Hepatocyte (in vitro differentiated cells): ENCODE measurements around the gene PTPRN2. TPM values are rescaled to one million over a fixed set of nuclear protein-coding genes. Genes with fewer than 3 reads are reported as not detected.

ENCODE experiments used
- DNase-seq: peaks from one replicate; pipeline ENCODE4 v3.0.0-alpha.2; 2016; ENCODE audit warnings: low spot score
- H2AFZ ChIP-seq: fragments of 200-600 bp; sonication (generic); 2 replicates; pipeline ENCODE4 v1.6.0; 2016; ENCODE audit warnings: antibody characterized with exemption, mild to moderate bottlenecking
- H3K27ac ChIP-seq: fragments of 200-600 bp; sonication (generic); 2 replicates; pipeline ENCODE4 v1.5.1; 2016; ENCODE audit warnings: mild to moderate bottlenecking
- H3K27me3 ChIP-seq: fragments of 200-600 bp; sonication (generic); 2 replicates; pipeline ENCODE4 v1.6.1; 2016
- H3K36me3 ChIP-seq: fragments of 200-600 bp; sonication (generic); replicated peaks from 2 replicates; pipeline ENCODE4 v1.5.1; 2016; ENCODE audit warnings: low read depth; ENCODE audit not compliant: insufficient read depth
- H3K4me1 ChIP-seq: fragments of 200-600 bp; sonication (generic); 2 replicates; pipeline ENCODE4 v1.5.1; 2016; ENCODE audit warnings: mild to moderate bottlenecking, moderate library complexity; ENCODE audit not compliant: insufficient read depth
- H3K4me2 ChIP-seq: fragments of 200-600 bp; sonication (generic); 2 replicates; pipeline ENCODE4 v1.6.0; 2016
- H3K4me3 ChIP-seq: fragments of 200-600 bp; sonication (generic); 2 replicates; pipeline ENCODE4 v1.5.1; 2016; ENCODE audit warnings: mild to moderate bottlenecking
- H3K79me2 ChIP-seq: fragments of 200-600 bp; sonication (generic); 2 replicates; pipeline ENCODE4 v1.6.0; 2017; ENCODE audit warnings: mild to moderate bottlenecking
- H3K9me2 ChIP-seq: fragments of 200-600 bp; sonication (generic); replicated peaks from 2 replicates; pipeline ENCODE4 v1.6.0; 2017; ENCODE audit warnings: mild to moderate bottlenecking; ENCODE audit not compliant: insufficient read depth
- H3K9me3 ChIP-seq: fragments of 200-600 bp; sonication (generic); 2 replicates; pipeline ENCODE4 v1.5.1; 2016; ENCODE audit warnings: low read depth, mild to moderate bottlenecking
- H4K20me1 ChIP-seq: fragments of 200-600 bp; sonication (generic); 2 replicates; pipeline ENCODE4 v1.6.0; 2016; ENCODE audit warnings: mild to moderate bottlenecking; ENCODE audit not compliant: insufficient read depth, poor library complexity, severe bottlenecking
- CTCF ChIP-seq: fragments of 200-600 bp; sonication (generic); IDR thresholded peaks from 2 replicates; pipeline ENCODE4 v1.5.1; 2016; ENCODE audit warnings: antibody characterized with exemption, mild to moderate bottlenecking; ENCODE audit not compliant: poor library complexity
- EZH2 ChIP-seq: fragments of 200-600 bp; sonication (generic); IDR thresholded peaks from 2 replicates; pipeline ENCODE4 v1.6.1; 2016; ENCODE audit warnings: antibody characterized with exemption, mild to moderate bottlenecking, borderline replicate concordance
- EZH2phosphoT487 ChIP-seq: fragments of 200-600 bp; sonication (generic); IDR thresholded peaks from one replicate; pipeline ENCODE4 v1.6.1; 2018; ENCODE audit warnings: antibody characterized with exemption, mild to moderate bottlenecking, low read depth, moderate library complexity; ENCODE audit not compliant: unreplicated experiment, severe bottlenecking
- WGBS: methylation state at CpG from one replicate; pipeline ENCODE4 v1.1.6; 2016; ENCODE audit warnings: low lambda C conversion rate; ENCODE audit errors: missing lambda C conversion rate; 5-methylcytosine and 5-hydroxymethylcytosine counted together
- polyA plus RNA-seq: library from polyadenylated mRNA; unstranded; fragments of >200 nt; fragmentation: Nextera tagmentation; extraction: Ambion mirVana; gene quantifications from 2 replicates; pipeline ENCODE4 v1.2.1, GENCODE V29; 2016
- total RNA-seq: library from RNA; depleted of rRNA; stranded (reverse); fragments of >200 nt; gene quantifications from 2 replicates; pipeline ENCODE4 v1.2.3, GENCODE V29; 2014

PTPRN2 gene
- total and polyA plus RNA-seq, 2 experiments from 2014 or later: 2.1 to 3.3 TPM

DNA sequence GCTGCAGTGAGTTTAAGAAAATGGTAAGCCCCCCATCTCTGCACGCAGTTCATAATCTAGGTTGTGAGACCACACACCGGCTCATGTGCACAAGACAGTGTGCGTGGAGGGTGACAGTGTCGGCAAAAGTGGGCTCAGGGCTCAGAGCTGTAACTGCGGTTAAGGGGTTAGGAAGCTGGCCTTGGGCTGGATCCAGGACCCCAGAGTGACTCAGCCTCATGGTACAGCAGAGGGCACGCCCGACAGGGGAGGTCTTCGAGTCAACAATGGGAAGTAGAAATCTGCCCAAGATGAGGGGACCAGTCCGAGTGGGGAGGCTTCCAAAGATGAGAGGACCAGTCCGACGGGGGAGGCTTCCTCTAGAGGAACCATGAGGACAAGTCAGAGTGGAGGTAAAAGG lies 813.1 kb downstream of the PTPRN2 start:
- H3K9me2 ChIP-seq: no peaks in the 10 kb centered on the region
- H2AFZ ChIP-seq: no peak overlapping the region
- H3K36me3 ChIP-seq: no peaks in the 10 kb centered on the region
- no peak for DNase-seq
- no peaks in the 10 kb centered on the region for H3K9me3 ChIP-seq
- H3K27ac ChIP-seq: no peak overlapping the region
- H3K79me2 ChIP-seq: no peaks in the 10 kb centered on the region
- no peak overlapping the region for H3K4me3 ChIP-seq
- H3K27me3 ChIP-seq: peaks cover 4% of the 10 kb centered on the region
- 93% methylated on average over 11 of the region's 11 CpGs for WGBS
- H3K4me2 ChIP-seq: no peak overlapping the region
- TF ChIP-seq EZH2phosphoT487 (no peak), EZH2 (no peak), CTCF (no peak)
- no peaks in the 10 kb centered on the region for H3K4me1 ChIP-seq
- H4K20me1 ChIP-seq: no peaks in the 10 kb centered on the region

- DNase-seq: no peak
- Histone ChIP-seq H2AFZ (no peak overlapping the region), H3K27me3 (peaks cover 4% of the 10 kb centered on the region), H4K20me1 (no peaks in the 10 kb centered on the region), H3K9me2 (no peaks in the 10 kb centered on the region), H3K9me3 (no peaks in the 10 kb centered on the region), H3K4me2 (no peak overlapping the region), H3K4me1 (no peaks in the 10 kb centered on the region), H3K79me2 (no peaks in the 10 kb centered on the region), H3K27ac (no peak overlapping the region), H3K4me3 (no peak overlapping the region), H3K36me3 (no peaks in the 10 kb centered on the region)
- WGBS: 89% methylated on average over 9 of the region's 9 CpGs
- TF ChIP-seq CTCF (no peak), EZH2phosphoT487 (no peak), EZH2 (no peak)
Measured at GRCh38 chr7:157773361-157773760, 814.3 kb downstream of the PTPRN2 start.

- H3K4me3 ChIP-seq: no peak overlapping the region
- WGBS: 89% methylated on average over 21 of the region's 21 CpGs
- no peak overlapping the region for H2AFZ ChIP-seq
- H3K36me3 ChIP-seq: no peaks in the 10 kb centered on the region
- no peak overlapping the region for H3K4me2 ChIP-seq
- H3K27me3 ChIP-seq: peaks cover 4% of the 10 kb centered on the region
- DNase-seq: no peak
- H3K27ac ChIP-seq: no peak overlapping the region
- H3K79me2 ChIP-seq: no peaks in the 10 kb centered on the region
- no peaks in the 10 kb centered on the region for H3K9me3 ChIP-seq
- no peaks in the 10 kb centered on the region for H4K20me1 ChIP-seq
- H3K4me1 ChIP-seq: no peaks in the 10 kb centered on the region
- H3K9me2 ChIP-seq: no peaks in the 10 kb centered on the region
- no peak for TF ChIP-seq CTCF
- no peak for TF ChIP-seq EZH2phosphoT487
- no peak for TF ChIP-seq EZH2
Measured at GRCh38 chr7:157772486-157773130, 815.0 kb downstream of the PTPRN2 start.

DNA sequence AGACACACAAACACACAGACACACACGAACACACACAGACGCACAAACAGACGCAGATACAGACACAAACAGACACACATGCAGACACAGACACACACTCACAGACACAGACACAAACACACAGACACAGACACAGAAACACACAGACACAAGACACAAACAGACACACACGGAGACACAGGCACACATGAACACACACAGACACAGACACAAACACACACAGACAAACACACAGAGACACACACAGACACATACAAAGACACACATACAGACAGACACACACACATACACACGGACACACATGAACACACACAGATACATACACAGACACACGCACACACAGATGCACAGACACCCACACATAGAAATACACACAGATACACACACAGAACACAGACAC lies 815.9 kb downstream of the PTPRN2 start:
- no peak for DNase-seq
- no peak for TF ChIP-seq CTCF
- TF ChIP-seq EZH2phosphoT487: no peak
- no peak for TF ChIP-seq EZH2
- Histone ChIP-seq H2AFZ (no peak overlapping the region), H3K27ac (no peak overlapping the region), H3K4me2 (no peak overlapping the region), H3K36me3 (no peaks in the 10 kb centered on the region), H3K4me3 (no peak overlapping the region), H3K9me3 (no peaks in the 10 kb centered on the region), H3K27me3 (no peaks in the 10 kb centered on the region), H4K20me1 (no peaks in the 10 kb centered on the region), H3K4me1 (no peaks in the 10 kb centered on the region), H3K9me2 (no peaks in the 10 kb centered on the region), H3K79me2 (no peaks in the 10 kb centered on the region)
- 95% methylated on average over 6 of the region's 6 CpGs for WGBS
